Measurements from ENCODE around the gene PPP1R15B. TPM values are rescaled to one million over a fixed set of nuclear protein-coding genes. Genes with fewer than 3 reads are reported as not detected.

PPP1R15B gene
- total and polyA plus RNA-seq, 2 donors (not counting 1 experiment from before 2014, with no cell fraction given) = 65.7 to 137 TPM

DNA sequence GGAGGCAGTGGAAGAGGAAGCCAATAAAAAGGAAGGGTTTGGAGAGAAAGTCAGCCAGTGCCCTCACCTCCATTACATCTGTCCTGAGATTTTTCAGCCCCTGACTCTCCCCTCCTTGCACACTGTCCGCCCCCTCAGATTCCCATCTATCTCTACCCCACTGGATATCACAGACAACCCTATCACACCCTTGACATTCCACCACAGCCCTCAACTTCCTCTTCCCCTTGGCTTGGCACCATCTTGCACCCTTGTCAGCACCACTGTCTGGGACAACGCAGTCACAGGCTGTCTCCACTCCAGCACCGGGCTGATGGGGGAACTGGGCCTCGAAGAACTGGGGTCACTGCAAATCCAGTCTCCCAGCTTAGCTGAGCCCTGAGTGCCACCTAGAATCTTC lies 37.7 kb downstream of the PPP1R15B start:
- peaks cover 13 to 14% of the 10 kb centered on the region in 2 donors for H3K4me1 ChIP-seq (ENCODE audit: control insufficient read depth in 2 of 2, insufficient read depth in 2 of 2, low read length in 2 of 2)
- Mint-ChIP-seq H3K27ac (no peak overlapping the region), H3K4me1 (peaks cover 14% of the 10 kb centered on the region), H3K4me3 (no peak overlapping the region), H3K9me3 (ENCODE audit: insufficient read depth) (no peaks in the 10 kb centered on the region), H3K27me3 (peaks cover 34% of the 10 kb centered on the region)
- 57% methylated on average over 4 of the region's 4 CpGs for WGBS (ENCODE audit: insufficient coverage)
- H3K36me3 ChIP-seq (replicated peaks in 1 of 2; ENCODE audit: control extremely low read depth in 1 of 2, control insufficient read depth in 1 of 2, extremely low read depth in 1 of 2, insufficient read depth in 2 of 2, low read length in 1 of 2) = no peaks in the 10 kb centered on the region
- ATAC-seq (ENCODE audit: low read depth) (no peak), DNase-seq (no peak)
- no peaks in the 10 kb centered on the region for H4K20me1 ChIP-seq (ENCODE audit: control insufficient read depth, insufficient read depth, low read length, poor library complexity, severe bottlenecking)
- no peak overlapping the region for H3K9ac ChIP-seq (ENCODE audit: low read length)
- TF ChIP-seq EZH2 (IDR thresholded peaks at IDR 0.05; ENCODE audit: borderline replicate concordance, insufficient read depth, low read depth, low read length, poor library complexity, severe bottlenecking) = no peak
- TF ChIP-seq, protein P1, sequence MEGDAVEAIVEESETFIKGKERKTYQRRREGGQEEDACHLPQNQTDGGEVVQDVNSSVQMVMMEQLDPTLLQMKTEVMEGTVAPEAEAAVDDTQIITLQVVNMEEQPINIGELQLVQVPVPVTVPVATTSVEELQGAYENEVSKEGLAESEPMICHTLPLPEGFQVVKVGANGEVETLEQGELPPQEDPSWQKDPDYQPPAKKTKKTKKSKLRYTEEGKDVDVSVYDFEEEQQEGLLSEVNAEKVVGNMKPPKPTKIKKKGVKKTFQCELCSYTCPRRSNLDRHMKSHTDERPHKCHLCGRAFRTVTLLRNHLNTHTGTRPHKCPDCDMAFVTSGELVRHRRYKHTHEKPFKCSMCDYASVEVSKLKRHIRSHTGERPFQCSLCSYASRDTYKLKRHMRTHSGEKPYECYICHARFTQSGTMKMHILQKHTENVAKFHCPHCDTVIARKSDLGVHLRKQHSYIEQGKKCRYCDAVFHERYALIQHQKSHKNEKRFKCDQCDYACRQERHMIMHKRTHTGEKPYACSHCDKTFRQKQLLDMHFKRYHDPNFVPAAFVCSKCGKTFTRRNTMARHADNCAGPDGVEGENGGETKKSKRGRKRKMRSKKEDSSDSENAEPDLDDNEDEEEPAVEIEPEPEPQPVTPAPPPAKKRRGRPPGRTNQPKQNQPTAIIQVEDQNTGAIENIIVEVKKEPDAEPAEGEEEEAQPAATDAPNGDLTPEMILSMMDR (IDR thresholded peaks at IDR 0.05) = no peak
- H3K27me3 ChIP-seq (replicated peaks in 1 of 4; ENCODE audit: control extremely low read depth in 1 of 4, control insufficient read depth in 3 of 4, insufficient read depth in 4 of 4, low read length in 3 of 4) = peaks cover 0 to 46% (median 17%) of the 10 kb centered on the region in 4 experiments
- no peaks in the 10 kb centered on the region for H3K79me2 ChIP-seq (ENCODE audit: control insufficient read depth, insufficient read depth, low read length)
- H3K4me3 ChIP-seq (ENCODE audit: control extremely low read depth in 1 of 5, extremely low read depth in 1 of 5, insufficient read depth in 1 of 5, low read depth in 2 of 5, low read length in 4 of 5) = no peak overlapping the region
- H2AFZ ChIP-seq (ENCODE audit: insufficient read depth, low read depth, low read length, poor library complexity, severe bottlenecking) = no peak overlapping the region
- no peaks in the 10 kb centered on the region for H3K9me3 ChIP-seq (ENCODE audit: control extremely low read depth in 1 of 3, control insufficient read depth in 2 of 3, insufficient read depth in 1 of 3, low read length in 2 of 3)
- ChIA-PET POLR2A (no interaction called here), CTCF (interaction anchor here (0.9 to 1.4 kb wide), 2 partner anchors 11 to 211 kb away, joined by 5 read pairs; no protein-coding TSS in a partner anchor)
- H3K27ac ChIP-seq (ENCODE audit: low read length in 2 of 2) = no peak overlapping the region
- H3K4me2 ChIP-seq (replicated peaks; ENCODE audit: low read depth, low read length, poor library complexity, severe bottlenecking) = no peak overlapping the region
- intact Hi-C loops (cut with micrococcal nuclease) = no loop called here

DNA sequence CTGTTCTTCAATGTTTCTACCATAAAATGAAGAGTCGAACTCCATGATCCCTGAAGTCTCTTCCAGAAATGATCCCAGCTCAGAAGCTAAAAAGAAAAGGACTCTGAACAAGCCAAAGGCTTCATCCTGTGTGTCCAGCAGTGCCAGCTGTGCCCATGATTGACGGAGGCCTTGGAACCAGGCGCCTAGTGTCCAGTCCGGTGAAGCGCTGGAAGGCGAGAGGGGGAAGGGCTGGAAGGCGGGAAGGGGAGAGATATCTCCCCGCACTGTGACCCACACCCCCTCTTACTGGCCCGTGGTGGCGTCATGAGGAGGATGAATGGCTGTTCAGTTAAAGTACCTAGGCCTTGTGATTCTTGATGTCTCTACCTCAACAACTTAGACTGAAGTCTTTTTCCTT lies 41.4 kb downstream of the PPP1R15B start:
- Histone ChIP-seq H3K9ac (ENCODE audit: low read length) (no peak overlapping the region), H3K4me1 (ENCODE audit: control insufficient read depth in 2 of 2, insufficient read depth in 2 of 2, low read length in 2 of 2) (no peaks in the 10 kb centered on the region), H3K27me3 (replicated peaks in 1 of 4; ENCODE audit: control extremely low read depth in 1 of 4, control insufficient read depth in 3 of 4, insufficient read depth in 4 of 4, low read length in 3 of 4) (peaks cover 0 to 22% (median under 1%) of the 10 kb centered on the region in 4 experiments), H3K9me3 (ENCODE audit: control extremely low read depth in 1 of 3, control insufficient read depth in 2 of 3, insufficient read depth in 1 of 3, low read length in 2 of 3) (no peaks in the 10 kb centered on the region), H4K20me1 (ENCODE audit: control insufficient read depth, insufficient read depth, low read length, poor library complexity, severe bottlenecking) (no peaks in the 10 kb centered on the region), H2AFZ (ENCODE audit: insufficient read depth, low read depth, low read length, poor library complexity, severe bottlenecking) (no peak overlapping the region), H3K4me2 (replicated peaks; ENCODE audit: low read depth, low read length, poor library complexity, severe bottlenecking) (no peak overlapping the region), H3K4me3 (ENCODE audit: control extremely low read depth in 1 of 5, extremely low read depth in 1 of 5, insufficient read depth in 1 of 5, low read depth in 2 of 5, low read length in 4 of 5) (no peak overlapping the region), H3K79me2 (ENCODE audit: control insufficient read depth, insufficient read depth, low read length) (no peaks in the 10 kb centered on the region), H3K27ac (ENCODE audit: low read length in 2 of 2) (no peak overlapping the region), H3K36me3 (replicated peaks in 1 of 2; ENCODE audit: control extremely low read depth in 1 of 2, control insufficient read depth in 1 of 2, extremely low read depth in 1 of 2, insufficient read depth in 2 of 2, low read length in 1 of 2) (no peaks in the 10 kb centered on the region)
- WGBS (ENCODE audit: insufficient coverage) = 90% methylated on average over 5 of the region's 10 CpGs
- TF ChIP-seq EZH2 (IDR thresholded peaks at IDR 0.05; ENCODE audit: borderline replicate concordance, insufficient read depth, low read depth, low read length, poor library complexity, severe bottlenecking) = no peak
- TF ChIP-seq, protein P1 (IDR thresholded peaks at IDR 0.05) = no peak
- Mint-ChIP-seq H3K4me3 (no peak overlapping the region), H3K27ac (no peak overlapping the region), H3K27me3 (peaks cover 33% of the 10 kb centered on the region), H3K9me3 (ENCODE audit: insufficient read depth) (no peaks in the 10 kb centered on the region), H3K4me1 (no peaks in the 10 kb centered on the region)
- DNase-seq (no peak), ATAC-seq (ENCODE audit: low read depth) (no peak)
- ChIA-PET CTCF (interaction anchor here (1.3 to 1.7 kb wide), 2 partner anchors 28 to 207 kb away, joined by 6 read pairs; no protein-coding TSS in a partner anchor), POLR2A (no interaction called here)
- intact Hi-C loops (cut with micrococcal nuclease) = no loop called here
